Activated naive CD8-positive, alpha-beta T cell treated with anti-CD3 and anti-CD28 coated beads, Interleukin-2, amount 10 ng/mL, durations not matched to agents 7 days and 5 days (primary cell): ENCODE results near the gene ALG13. TPM values are rescaled to one million over a fixed set of nuclear protein-coding genes. Genes with fewer than 3 reads are reported as not detected.

Experiments used
- ATAC-seq: fragments of 150-1000 bp; cut with Tn5 transposase; one replicate; pipeline ENCODE4 v1.10.0; 2021; ENCODE audit warnings: low read depth, moderate library complexity
- POLR2A ChIA-PET: fragments of 350-600 bp; sonication (Branson Sonifier 250); formaldehyde crosslinking; loops from one replicate; lab custom pipeline; 2021; ENCODE audit warnings: antibody characterized with exemption; lab: Charles Lee
- DNase-seq: peaks from one replicate; pipeline ENCODE4 v3.0.0; 2021
- H3K27ac Mint-ChIP-seq: one replicate; pipeline ENCODE4 v1.8.0; 2022; ENCODE audit warnings: mild to moderate bottlenecking, mixed read lengths
- H3K27me3 Mint-ChIP-seq: one replicate; pipeline ENCODE4 v1.8.0; 2022; ENCODE audit warnings: mild to moderate bottlenecking, moderate library complexity, mixed read lengths
- H3K36me3 Mint-ChIP-seq: one replicate; pipeline ENCODE4 v1.8.0; 2021; ENCODE audit warnings: mild to moderate bottlenecking, mixed read lengths
- H3K4me1 Mint-ChIP-seq: one replicate; pipeline ENCODE4 v1.8.0; 2021; ENCODE audit warnings: mixed read lengths
- H3K4me3 Mint-ChIP-seq: one replicate; pipeline ENCODE4 v1.8.0; 2022; ENCODE audit warnings: mild to moderate bottlenecking, moderate library complexity, mixed read lengths
- H3K9me3 Mint-ChIP-seq: one replicate; pipeline ENCODE4 v1.8.0; 2021; ENCODE audit warnings: mixed read lengths
- total RNA-seq, 2 experiments: library from RNA; stranded (reverse); gene quantifications; one replicate each; pipeline ENCODE4 v1.2.3, GENCODE V29; 2021

The ALG13 gene
- total RNA-seq, 2 experiments from 2014 or later: 57.3 to 63.8 TPM

DNA sequence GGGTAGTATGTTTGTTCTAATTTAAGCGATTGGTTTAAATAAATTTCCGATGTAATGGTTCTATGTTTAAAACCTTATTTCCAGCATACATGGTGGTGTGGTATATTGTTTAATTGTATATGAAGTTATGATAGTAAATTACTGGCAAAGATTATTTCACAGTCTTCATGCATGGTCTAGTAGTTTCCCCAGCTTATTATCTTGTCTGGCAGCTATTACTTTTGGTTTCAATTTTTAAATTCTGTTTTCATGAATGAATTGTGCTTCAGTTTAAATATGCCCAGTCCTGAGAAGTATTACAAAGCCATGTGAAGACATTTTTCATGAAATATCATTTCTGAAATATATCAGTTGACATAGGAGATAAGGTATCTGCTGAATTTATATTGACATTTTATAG is 6.3 kb downstream of the ALG13 start:
- Mint-ChIP-seq H3K9me3 (no peaks in the 10 kb centered on the region), H3K27me3 (no peaks in the 10 kb centered on the region), H3K36me3 (peaks cover 26% of the 10 kb centered on the region), H3K4me3 (no peak overlapping the region), H3K27ac (no peak overlapping the region), H3K4me1 (peaks cover 15% of the 10 kb centered on the region)
- POLR2A ChIA-PET: no interaction called here
- DNase-seq (no peak), ATAC-seq (no peak)

- Mint-ChIP-seq H3K27ac (no peak overlapping the region), H3K36me3 (peaks cover 7% of the 10 kb centered on the region), H3K4me3 (no peak overlapping the region), H3K9me3 (no peaks in the 10 kb centered on the region), H3K4me1 (no peaks in the 10 kb centered on the region), H3K27me3 (no peaks in the 10 kb centered on the region)
- no peak for ATAC-seq
- POLR2A ChIA-PET: no interaction called here
- DNase-seq: no peak
Observed at GRCh38 chrX:111695297-111695880, 14.4 kb downstream of the ALG13 start.

- no peaks in the 10 kb centered on the region for H3K4me1 Mint-ChIP-seq
- H3K9me3 Mint-ChIP-seq: no peaks in the 10 kb centered on the region
- H3K4me3 Mint-ChIP-seq: no peak overlapping the region
- ATAC-seq (no peak), DNase-seq (no peak)
- no peaks in the 10 kb centered on the region for H3K27me3 Mint-ChIP-seq
- H3K36me3 Mint-ChIP-seq: peaks cover 6% of the 10 kb centered on the region
- H3K27ac Mint-ChIP-seq: no peak overlapping the region
- POLR2A ChIA-PET: no interaction called here
Observed at GRCh38 chrX:111719426-111720210, 38.6 kb downstream of the ALG13 start.

DNA sequence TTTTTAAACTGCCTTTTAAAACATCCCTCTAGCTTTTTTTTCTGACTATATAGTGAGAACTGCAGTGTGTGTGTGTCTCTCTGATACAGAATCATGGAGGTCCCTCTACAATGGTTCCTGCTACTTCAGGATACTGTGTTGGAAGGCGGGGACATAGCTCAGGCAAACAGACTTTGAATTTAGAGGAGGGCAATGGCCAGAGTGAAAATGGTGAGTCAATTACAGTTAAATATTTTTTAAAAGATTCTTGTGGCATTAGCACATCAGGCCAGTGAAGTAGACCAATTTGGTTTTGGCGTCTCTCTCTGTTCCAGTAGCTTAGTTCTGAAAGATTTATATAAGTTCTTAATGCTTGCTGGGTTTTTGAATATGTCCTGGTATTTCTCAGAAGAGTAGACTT is 47.1 kb downstream of the ALG13 start:
- POLR2A ChIA-PET: no interaction called here
- H3K9me3 Mint-ChIP-seq: no peaks in the 10 kb centered on the region
- H3K4me1 Mint-ChIP-seq: no peaks in the 10 kb centered on the region
- H3K36me3 Mint-ChIP-seq: peaks cover 23% of the 10 kb centered on the region
- DNase-seq: no peak
- no peak overlapping the region for H3K4me3 Mint-ChIP-seq
- ATAC-seq: no peak
- H3K27me3 Mint-ChIP-seq: no peaks in the 10 kb centered on the region
- no peak overlapping the region for H3K27ac Mint-ChIP-seq

DNA sequence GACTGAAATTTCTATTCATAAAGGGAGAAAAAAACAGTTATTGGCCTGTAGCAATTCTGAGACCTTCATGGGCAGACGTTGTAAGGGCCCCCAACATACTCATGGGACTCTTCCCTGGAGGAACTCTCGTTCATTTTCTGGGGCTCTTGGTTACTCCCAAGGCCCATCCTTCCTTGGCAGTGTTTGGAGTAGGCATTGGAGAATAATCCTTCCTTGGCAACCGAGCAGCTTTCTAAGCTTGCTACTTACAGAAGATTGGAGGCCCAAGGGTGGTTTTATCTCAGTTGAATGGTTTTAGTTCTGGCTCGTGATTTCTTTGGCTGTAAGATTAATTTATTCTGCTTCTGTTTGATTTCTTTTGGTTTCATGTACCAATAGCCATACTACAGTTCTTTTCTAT is 50.4 kb downstream of the ALG13 start:
- no peak for ATAC-seq
- Mint-ChIP-seq H3K9me3 (no peaks in the 10 kb centered on the region), H3K27me3 (no peaks in the 10 kb centered on the region), H3K36me3 (peaks cover 31% of the 10 kb centered on the region), H3K4me1 (no peaks in the 10 kb centered on the region), H3K4me3 (no peak overlapping the region), H3K27ac (no peak overlapping the region)
- no peak for DNase-seq
- POLR2A ChIA-PET: no interaction called here

DNA sequence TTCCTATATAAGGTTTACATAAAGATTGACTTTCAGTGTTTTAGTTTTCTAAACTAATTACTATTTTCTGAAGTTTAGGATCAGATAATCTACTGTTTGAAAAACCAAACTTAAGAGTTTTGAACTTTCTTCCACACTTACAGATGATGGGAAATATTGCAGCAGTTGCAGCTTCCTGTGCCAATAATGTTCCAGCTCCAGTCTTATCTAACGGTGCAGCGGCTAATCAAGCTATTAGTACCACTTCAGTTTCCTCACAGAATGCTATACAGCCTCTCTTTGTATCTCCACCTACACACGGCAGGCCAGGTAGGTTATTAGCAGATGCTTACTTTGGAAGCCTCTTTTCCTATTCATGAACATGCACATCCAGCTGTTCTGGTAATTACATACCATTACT is 55.6 kb downstream of the ALG13 start:
- peaks cover 18% of the 10 kb centered on the region for H3K36me3 Mint-ChIP-seq
- POLR2A ChIA-PET: no interaction called here
- DNase-seq: no peak
- no peak overlapping the region for H3K4me3 Mint-ChIP-seq
- no peaks in the 10 kb centered on the region for H3K4me1 Mint-ChIP-seq
- H3K9me3 Mint-ChIP-seq: no peaks in the 10 kb centered on the region
- H3K27ac Mint-ChIP-seq: no peak overlapping the region
- ATAC-seq: no peak
- H3K27me3 Mint-ChIP-seq: no peaks in the 10 kb centered on the region

DNA sequence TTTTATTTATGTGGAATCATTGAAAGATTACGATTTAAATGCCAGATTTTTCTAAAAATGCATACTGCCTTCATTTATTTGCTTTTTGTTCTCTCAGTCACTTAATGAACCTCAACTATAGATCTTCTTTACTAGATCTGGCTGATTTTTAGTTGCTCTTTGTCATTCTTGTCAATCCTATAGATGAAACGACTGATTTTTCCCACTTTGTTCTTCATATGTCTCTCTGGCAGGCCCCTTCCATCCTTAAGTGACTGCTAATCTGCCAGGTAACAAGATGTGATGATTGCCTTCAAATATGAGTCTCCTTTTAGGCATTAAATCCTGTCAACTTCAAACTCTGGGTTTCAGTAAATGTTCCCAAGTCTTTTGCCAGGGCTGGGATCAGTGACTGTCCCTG is 61.0 kb downstream of the ALG13 start:
- Mint-ChIP-seq H3K27me3 (no peaks in the 10 kb centered on the region), H3K36me3 (peaks cover 24% of the 10 kb centered on the region), H3K9me3 (no peaks in the 10 kb centered on the region), H3K4me3 (no peak overlapping the region), H3K4me1 (peaks cover 2% of the 10 kb centered on the region), H3K27ac (no peak overlapping the region)
- POLR2A ChIA-PET: no interaction called here
- DNase-seq: no peak
- ATAC-seq: no peak

GRCh38 chrX:111743316-111743715 is 62.3 kb downstream of the ALG13 start:
- POLR2A ChIA-PET: no interaction called here
- H3K27me3 Mint-ChIP-seq: no peaks in the 10 kb centered on the region
- H3K4me1 Mint-ChIP-seq: peaks cover 2% of the 10 kb centered on the region
- DNase-seq (no peak), ATAC-seq (no peak)
- no peak overlapping the region for H3K27ac Mint-ChIP-seq
- H3K36me3 Mint-ChIP-seq: peaks cover 32% of the 10 kb centered on the region
- no peaks in the 10 kb centered on the region for H3K9me3 Mint-ChIP-seq
- no peak overlapping the region for H3K4me3 Mint-ChIP-seq

DNA sequence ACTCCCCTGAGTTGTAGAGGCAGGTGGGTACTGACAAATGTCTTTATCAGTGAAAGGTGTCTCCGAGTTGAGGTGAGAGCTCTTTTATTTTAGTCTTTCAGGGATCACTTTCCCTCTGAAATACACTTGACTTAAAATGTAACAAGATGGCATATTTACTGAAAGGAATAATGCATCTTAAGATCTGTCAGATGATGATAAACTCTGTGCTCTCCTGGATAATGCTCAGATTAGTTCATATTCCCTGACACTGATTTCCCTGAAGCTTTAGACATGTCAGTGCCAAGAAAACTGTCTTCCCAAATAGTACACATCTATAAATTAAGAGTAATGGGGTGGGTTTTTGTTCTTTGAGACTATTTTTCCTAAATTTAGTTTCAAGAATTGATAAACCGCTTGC is 75.5 kb downstream of the ALG13 start:
- ATAC-seq (no peak), DNase-seq (no peak)
- Mint-ChIP-seq H3K27me3 (no peaks in the 10 kb centered on the region), H3K27ac (no peak overlapping the region), H3K4me1 (peaks cover 5% of the 10 kb centered on the region), H3K4me3 (no peak overlapping the region), H3K36me3 (peaks cover 47% of the 10 kb centered on the region), H3K9me3 (peaks cover 3% of the 10 kb centered on the region)
- POLR2A ChIA-PET: no interaction called here

- peaks cover 16% of the 10 kb centered on the region for H3K4me1 Mint-ChIP-seq
- POLR2A ChIA-PET: interaction anchor here (0.7 kb wide), 1 partner anchor 53 kb away, joined by 4 read pairs; no protein-coding TSS in a partner anchor
- H3K27ac Mint-ChIP-seq: no peak overlapping the region
- peaks cover 29% of the 10 kb centered on the region for H3K36me3 Mint-ChIP-seq
- ATAC-seq (no peak), DNase-seq (no peak)
- no peaks in the 10 kb centered on the region for H3K9me3 Mint-ChIP-seq
- H3K4me3 Mint-ChIP-seq: no peak overlapping the region
- no peaks in the 10 kb centered on the region for H3K27me3 Mint-ChIP-seq
Observed at GRCh38 chrX:111759686-111760085, 78.7 kb downstream of the ALG13 start.

- Mint-ChIP-seq H3K4me3 (no peak overlapping the region), H3K4me1 (peaks cover 16% of the 10 kb centered on the region), H3K27ac (no peak overlapping the region), H3K9me3 (no peaks in the 10 kb centered on the region), H3K36me3 (peaks cover 26% of the 10 kb centered on the region), H3K27me3 (no peaks in the 10 kb centered on the region)
- ATAC-seq (no peak), DNase-seq (no peak)
- POLR2A ChIA-PET: no interaction called here
Observed at GRCh38 chrX:111761578-111762135, 80.7 kb downstream of the ALG13 start.

GRCh38 chrX:111778591-111778990 is 97.6 kb downstream of the ALG13 start:
- no peak for ATAC-seq
- no peaks in the 10 kb centered on the region for H3K9me3 Mint-ChIP-seq
- no peaks in the 10 kb centered on the region for H3K4me1 Mint-ChIP-seq
- H3K27me3 Mint-ChIP-seq: no peaks in the 10 kb centered on the region
- no peaks in the 10 kb centered on the region for H3K36me3 Mint-ChIP-seq
- no peak for DNase-seq
- POLR2A ChIA-PET: no interaction called here
- no peak overlapping the region for H3K4me3 Mint-ChIP-seq
- H3K27ac Mint-ChIP-seq: no peak overlapping the region

DNA sequence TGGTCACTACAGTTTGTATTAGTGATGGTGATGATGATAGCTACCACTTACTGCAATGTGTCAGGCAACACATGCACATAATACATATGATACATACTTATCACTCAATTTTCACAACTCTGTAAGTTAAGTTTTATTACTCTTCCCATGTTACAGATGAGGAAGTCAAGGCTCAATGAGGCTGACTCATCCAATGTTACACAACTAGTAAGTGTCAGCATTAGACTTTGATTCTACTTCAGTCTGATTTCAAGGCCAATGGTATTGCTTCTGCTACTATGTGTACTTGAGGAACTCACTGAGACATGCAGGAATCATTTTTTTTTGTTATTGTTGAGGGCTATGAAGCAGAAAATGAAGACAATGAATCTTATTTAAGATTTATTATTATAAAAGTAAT is 98.6 kb downstream of the ALG13 start:
- Mint-ChIP-seq H3K4me3 (no peak overlapping the region), H3K27ac (no peak overlapping the region), H3K36me3 (no peaks in the 10 kb centered on the region), H3K9me3 (no peaks in the 10 kb centered on the region), H3K27me3 (no peaks in the 10 kb centered on the region), H3K4me1 (no peaks in the 10 kb centered on the region)
- ATAC-seq: no peak
- POLR2A ChIA-PET: no interaction called here
- no peak for DNase-seq

DNA sequence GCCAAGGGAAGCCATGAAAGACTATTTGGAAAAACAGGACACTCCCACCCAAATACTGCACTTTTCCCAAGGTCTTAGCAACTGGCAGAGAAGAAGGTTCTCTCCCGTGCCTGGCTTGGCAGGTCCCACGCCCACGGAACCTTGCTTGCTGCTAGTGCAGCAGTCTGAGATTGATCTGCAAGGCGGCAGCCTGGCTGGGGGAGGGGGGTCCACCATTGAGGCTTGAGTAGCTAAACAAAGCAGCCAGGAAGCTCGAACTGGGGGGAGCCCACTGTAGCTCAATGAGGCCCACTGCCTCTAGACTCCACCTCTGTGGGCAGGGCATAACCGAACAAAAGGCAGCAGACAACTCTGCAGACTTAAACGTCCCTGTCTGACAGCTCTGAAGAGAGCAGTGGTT is 103.7 kb downstream of the ALG13 start:
- H3K27ac Mint-ChIP-seq: no peak overlapping the region
- ATAC-seq (no peak), DNase-seq (no peak)
- H3K4me3 Mint-ChIP-seq: no peak overlapping the region
- H3K36me3 Mint-ChIP-seq: no peaks in the 10 kb centered on the region
- peaks cover 3% of the 10 kb centered on the region for H3K9me3 Mint-ChIP-seq
- no peaks in the 10 kb centered on the region for H3K4me1 Mint-ChIP-seq
- H3K27me3 Mint-ChIP-seq: no peaks in the 10 kb centered on the region
- POLR2A ChIA-PET: no interaction called here
